MM.1S (cell line): Measurements from ENCODE around the gene ZMYND15.

Source experiments
- DNase-seq: peaks from one replicate; pipeline ENCODE4 v3.0.0-alpha.2; 2015
- H2AFZ ChIP-seq: fragments of 300-600 bp; sonication (generic); 2 replicates; pipeline ENCODE4 v1.6.0; 2016; ENCODE audit warnings: antibody characterized with exemption, low read length
- H3F3A ChIP-seq: fragments of 300-600 bp; sonication (generic); 2 replicates; pipeline ENCODE4 v1.6.1; 2016; ENCODE audit warnings: mild to moderate bottlenecking, antibody characterized with exemption, low read length, moderate library complexity, mixed read lengths; ENCODE audit not compliant: insufficient read depth
- H3K27ac ChIP-seq: fragments of 300-600 bp; sonication (generic); 2 replicates; pipeline ENCODE4 v1.5.1; 2016; ENCODE audit warnings: mild to moderate bottlenecking, low read length
- H3K27me3 ChIP-seq: fragments of 300-600 bp; sonication (generic); replicated peaks from 2 replicates; pipeline ENCODE4 v1.6.0; 2016; ENCODE audit warnings: low read length; ENCODE audit not compliant: insufficient read depth
- H3K36me3 ChIP-seq: fragments of 300-600 bp; sonication (generic); replicated peaks from 2 replicates; pipeline ENCODE4 v1.6.1; 2016; ENCODE audit warnings: mild to moderate bottlenecking, low read length, mixed read lengths; ENCODE audit not compliant: insufficient read depth
- H3K4me1 ChIP-seq: fragments of 300-600 bp; sonication (generic); 2 replicates; pipeline ENCODE4 v1.6.1; 2016; ENCODE audit warnings: low read length, mixed read lengths
- H3K4me2 ChIP-seq: fragments of 300-600 bp; sonication (generic); 2 replicates; pipeline ENCODE4 v1.6.0; 2016; ENCODE audit warnings: low read depth, low read length
- H3K4me3 ChIP-seq: fragments of 300-600 bp; sonication (generic); 2 replicates; pipeline ENCODE4 v1.5.1; 2016; ENCODE audit warnings: low read length, mixed read lengths
- H3K79me2 ChIP-seq: fragments of 300-600 bp; sonication (generic); 2 replicates; pipeline ENCODE4 v1.6.1; 2016; ENCODE audit warnings: mixed run types, low read length, mixed read lengths
- H3K9ac ChIP-seq: fragments of 300-600 bp; sonication (generic); 2 replicates; pipeline ENCODE4 v1.6.1; 2016; ENCODE audit warnings: low read length, mixed read lengths
- H3K9me2 ChIP-seq: fragments of 300-600 bp; sonication (generic); replicated peaks from 2 replicates; pipeline ENCODE4 v1.6.1; 2016; ENCODE audit warnings: mild to moderate bottlenecking, low read length, mixed read lengths; ENCODE audit not compliant: insufficient read depth
- H3K9me3 ChIP-seq: fragments of 300-600 bp; sonication (generic); replicated peaks from 2 replicates; pipeline ENCODE4 v1.6.1; 2016; ENCODE audit warnings: mild to moderate bottlenecking, low read length, mixed read lengths; ENCODE audit not compliant: insufficient read depth
- H4K20me1 ChIP-seq: fragments of 300-600 bp; sonication (generic); 2 replicates; pipeline ENCODE4 v1.6.1; 2016; ENCODE audit warnings: mild to moderate bottlenecking, low read length, moderate library complexity, mixed read lengths; ENCODE audit not compliant: insufficient read depth
- CTCF ChIP-seq: fragments of 300-600 bp; sonication (generic); IDR thresholded peaks from 2 replicates; pipeline ENCODE4 v1.5.1; 2016; ENCODE audit warnings: antibody characterized with exemption, low read length, mixed read lengths
- EZH2 ChIP-seq: fragments of 300-600 bp; sonication (generic); optimal IDR thresholded peaks from 2 replicates; pipeline ENCODE3; 2017; ENCODE audit warnings: low read depth, mild to moderate bottlenecking, antibody characterized with exemption, low read length, mixed read lengths
- EZH2phosphoT487 ChIP-seq: fragments of 300-600 bp; sonication (generic); IDR thresholded peaks from 2 replicates; pipeline ENCODE4 v1.6.1; 2018; ENCODE audit warnings: antibody characterized with exemption, low read length

Gene ZMYND15

DNA sequence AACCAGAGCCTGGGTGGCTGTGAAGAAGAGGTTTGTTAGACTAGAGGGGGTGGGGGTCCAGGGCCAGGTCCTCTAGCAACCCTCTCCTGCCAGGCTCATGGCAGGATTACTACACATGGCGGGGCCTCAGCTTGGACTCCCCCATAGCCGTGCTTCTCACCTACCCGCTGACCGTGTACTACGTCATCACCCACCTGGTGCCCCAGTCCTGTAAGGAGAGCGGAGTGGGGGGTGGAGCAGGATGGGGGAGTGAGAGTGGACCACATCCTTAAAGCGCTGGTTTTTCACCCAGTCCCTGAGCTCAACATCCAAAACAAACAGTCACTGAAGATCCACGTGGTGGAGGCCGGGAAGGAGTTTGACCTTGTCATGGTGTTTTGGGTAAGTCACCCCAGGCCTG, 4.3 kb downstream of the ZMYND15 start:
- Histone ChIP-seq H3K4me1 (peaks cover 12% of the 10 kb centered on the region; the same call in 1 of the 2 replicates), H3K27ac (no peak overlapping the region)
- TF ChIP-seq CTCF (no peak), EZH2phosphoT487 (no peak), EZH2 (no peak)

GRCh38 chr17:4744999-4745969, 5.7 kb downstream of the ZMYND15 start:
- DNase-seq: no peak
- no peak overlapping the region for H3K4me3 ChIP-seq
- no peaks in the 10 kb centered on the region for H4K20me1 ChIP-seq
- no peak overlapping the region for H2AFZ ChIP-seq
- peaks cover 9% of the 10 kb centered on the region; the same call in 1 of the 2 replicates for H3K27me3 ChIP-seq
- no peak overlapping the region for H3K27ac ChIP-seq
- H3K9me2 ChIP-seq: no peaks in the 10 kb centered on the region
- no peaks in the 10 kb centered on the region for H3K36me3 ChIP-seq
- peaks cover 12% of the 10 kb centered on the region; the same call in 1 of the 2 replicates for H3K4me1 ChIP-seq
- no peaks in the 10 kb centered on the region for H3K9me3 ChIP-seq
- no peak for TF ChIP-seq EZH2phosphoT487
- TF ChIP-seq EZH2: no peak
- no peak for TF ChIP-seq CTCF
- no peak overlapping the region for H3K9ac ChIP-seq
- H3K4me2 ChIP-seq: no peak overlapping the region
- peaks cover 8% of the 10 kb centered on the region; the same call in 1 of the 2 replicates for H3F3A ChIP-seq
- no peaks in the 10 kb centered on the region for H3K79me2 ChIP-seq

More for the DNA sequence above, 4.3 kb downstream of the ZMYND15 start:
- H3K4me3 ChIP-seq: no peak overlapping the region
- H3K36me3 ChIP-seq: no peaks in the 10 kb centered on the region
- DNase-seq: no peak
- H3K27me3 ChIP-seq: peaks cover 11% of the 10 kb centered on the region; the same call in 1 of the 2 replicates
- H3K9ac ChIP-seq: no peak overlapping the region
- H3K79me2 ChIP-seq: no peaks in the 10 kb centered on the region
- no peaks in the 10 kb centered on the region for H3K9me3 ChIP-seq
- no peaks in the 10 kb centered on the region for H4K20me1 ChIP-seq
- H3K9me2 ChIP-seq: no peaks in the 10 kb centered on the region
- H3F3A ChIP-seq: peaks cover 9% of the 10 kb centered on the region; the same call in 1 of the 2 replicates
- no peak overlapping the region for H3K4me2 ChIP-seq
- H2AFZ ChIP-seq: no peak overlapping the region

GRCh38 chr17:4747847-4748246, 8.2 kb downstream of the ZMYND15 start:
- H3K4me3 ChIP-seq: peak overlapping the region; percentile 23
- peak; percentile 78 for DNase-seq
- no peak overlapping the region for H3K9ac ChIP-seq
- H3K4me1 ChIP-seq: peaks cover 12% of the 10 kb centered on the region; the same call in 1 of the 2 replicates
- no peaks in the 10 kb centered on the region for H3K9me2 ChIP-seq
- TF ChIP-seq CTCF (no peak), EZH2phosphoT487 (no peak), EZH2 (no peak)
- no peaks in the 10 kb centered on the region for H3K36me3 ChIP-seq
- H4K20me1 ChIP-seq: no peaks in the 10 kb centered on the region
- H3F3A ChIP-seq: 0 out of 2 replicates have a peak, but pooled peaks cover 8% of the 10 kb centered on the region
- peak overlapping the region; percentile 58 for H3K4me2 ChIP-seq
- H3K79me2 ChIP-seq: no peaks in the 10 kb centered on the region
- no peaks in the 10 kb centered on the region for H3K9me3 ChIP-seq
- peak overlapping the region; percentile 51; the same call in 1 of the 2 replicates for H2AFZ ChIP-seq
- H3K27ac ChIP-seq: peak overlapping the region; percentile 44; the same call in 1 of the 2 replicates
- 0 out of 2 replicates have a peak, but pooled peaks cover 3% of the 10 kb centered on the region for H3K27me3 ChIP-seq
